GM18907 (cell line): ENCODE measurements around the gene PAK1.

Experiments used
- ATAC-seq: cut with Tn5 transposase; IDR thresholded peaks from one replicate; pipeline ENCODE4 v1.9.1; 2021; ENCODE audit warnings: mild to moderate bottlenecking, moderate library complexity; ENCODE audit not compliant: unreplicated experiment

The PAK1 gene

DNA sequence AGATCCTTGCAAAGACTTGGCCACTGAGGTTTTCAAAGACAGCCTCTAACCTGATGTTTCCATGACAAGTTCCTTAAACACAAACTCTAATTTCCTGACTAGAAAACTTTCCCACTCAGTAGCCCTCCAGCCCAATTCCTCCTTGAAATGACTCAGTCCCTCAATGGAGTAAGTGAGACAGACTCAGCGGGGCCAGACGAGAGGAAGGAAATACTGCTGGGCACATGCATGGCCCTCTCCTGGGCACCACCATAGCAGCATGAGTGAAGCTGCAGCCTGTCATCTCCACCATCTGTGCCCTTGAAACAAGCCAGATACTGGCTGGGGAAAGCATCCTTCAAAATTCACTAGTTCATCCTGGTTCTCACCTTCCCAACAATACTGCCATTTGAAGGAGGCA, 96.2 kb downstream of the PAK1 start:
- ATAC-seq, result no peak

DNA sequence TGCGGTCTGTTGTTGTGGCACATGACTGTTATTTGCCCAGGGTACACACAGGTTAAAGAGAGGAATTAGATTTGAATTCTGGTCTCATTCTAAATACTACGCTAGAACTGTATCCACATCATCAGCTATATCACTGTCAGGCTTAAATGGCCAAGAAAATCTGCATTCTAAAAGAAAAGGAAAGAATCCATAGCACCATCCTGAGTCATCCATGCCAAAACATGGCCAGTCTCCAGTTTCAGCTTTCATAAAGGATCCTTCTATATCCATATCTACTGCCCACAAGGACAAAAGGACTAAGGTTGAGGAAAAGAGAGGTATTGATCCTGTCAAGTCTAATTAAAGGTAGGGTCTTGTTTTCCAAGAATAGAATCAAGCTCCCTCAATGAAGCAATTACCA, 98.8 kb downstream of the PAK1 start:
- ATAC-seq, result no peak

GRCh38 chr11:77374611-77375031, 99.3 kb downstream of the PAK1 start:
- no peak for ATAC-seq

DNA sequence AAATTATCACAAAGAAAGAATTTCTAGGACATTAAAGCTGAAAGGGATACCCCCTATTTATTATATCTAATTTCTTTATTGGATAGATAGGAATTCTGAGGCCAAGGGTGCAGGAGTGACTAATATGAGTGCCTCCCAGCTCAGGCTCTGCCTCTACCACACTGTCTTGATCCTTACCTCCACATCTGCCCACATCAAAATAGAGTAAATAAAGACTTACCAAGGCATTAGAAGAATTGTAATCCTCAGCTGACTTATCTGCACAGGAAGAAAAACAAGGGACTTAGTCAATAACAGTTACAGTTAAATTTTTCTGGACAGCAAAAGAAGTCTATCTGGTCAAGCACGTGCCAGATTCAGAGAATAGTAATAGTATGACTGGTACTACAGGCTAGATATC, 99.8 kb downstream of the PAK1 start:
- ATAC-seq, result no peak

DNA sequence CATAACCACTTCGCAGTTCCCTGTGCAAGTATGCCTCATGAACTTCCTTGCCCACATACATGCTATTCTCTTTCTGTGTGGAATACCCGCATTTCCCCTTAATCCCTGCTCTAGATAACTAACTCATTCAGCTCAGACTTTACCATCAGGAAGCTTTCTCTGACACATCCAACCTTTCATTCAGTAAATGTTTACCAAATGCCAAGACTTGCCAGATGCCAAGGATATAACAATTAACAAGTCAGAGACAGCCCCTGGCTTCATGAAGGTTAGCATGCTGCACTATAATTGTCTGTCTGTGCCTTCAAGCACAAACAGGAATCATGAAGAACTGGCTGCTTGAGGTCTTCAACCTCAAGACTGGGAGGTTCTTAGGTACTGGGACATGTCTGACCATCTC, 101.2 kb downstream of the PAK1 start:
- no peak for ATAC-seq

DNA sequence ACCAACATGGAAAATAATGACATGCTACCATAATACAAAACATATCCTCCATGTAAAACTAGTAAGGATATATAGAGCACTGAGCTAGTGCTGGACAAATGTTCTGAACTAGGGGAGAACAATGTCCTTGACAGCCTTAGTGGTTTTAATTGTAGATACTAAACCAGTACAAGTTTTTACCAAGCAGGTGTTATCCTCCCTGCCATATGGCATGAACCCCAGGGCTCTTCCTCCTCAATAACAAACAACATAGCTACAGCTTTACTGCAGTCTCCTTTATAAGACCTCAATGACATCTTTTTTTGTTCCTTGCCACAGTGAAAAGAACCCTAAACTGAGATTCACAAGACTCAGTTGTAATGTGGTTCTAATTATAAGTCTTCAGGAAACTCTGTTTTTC, 102.2 kb downstream of the PAK1 start:
- no peak for ATAC-seq

GRCh38 chr11:77370217-77370616, 103.7 kb downstream of the PAK1 start:
- no peak for ATAC-seq

DNA sequence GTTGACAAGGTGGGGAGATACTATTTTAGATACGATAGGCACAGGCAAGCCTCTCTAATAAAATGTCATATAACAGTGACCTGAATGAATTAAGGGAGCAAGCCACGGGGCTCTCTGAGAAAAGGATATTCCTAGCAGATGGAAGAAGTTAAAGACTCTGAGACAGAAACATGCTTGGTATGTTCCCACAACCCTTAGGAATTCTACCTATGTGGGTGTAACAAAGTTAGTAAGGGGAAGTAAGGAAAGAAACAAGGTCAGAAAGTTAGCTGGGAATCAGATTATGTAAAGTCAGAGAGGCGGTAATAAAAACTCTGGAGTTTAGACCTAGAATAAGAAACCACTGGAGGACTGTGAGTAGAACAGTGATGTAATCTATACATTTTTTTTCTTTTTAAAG, 112.7 kb downstream of the PAK1 start:
- ATAC-seq, result no peak

- no peak for ATAC-seq
Measured at GRCh38 chr11:77359481-77359880, 114.4 kb downstream of the PAK1 start.

DNA sequence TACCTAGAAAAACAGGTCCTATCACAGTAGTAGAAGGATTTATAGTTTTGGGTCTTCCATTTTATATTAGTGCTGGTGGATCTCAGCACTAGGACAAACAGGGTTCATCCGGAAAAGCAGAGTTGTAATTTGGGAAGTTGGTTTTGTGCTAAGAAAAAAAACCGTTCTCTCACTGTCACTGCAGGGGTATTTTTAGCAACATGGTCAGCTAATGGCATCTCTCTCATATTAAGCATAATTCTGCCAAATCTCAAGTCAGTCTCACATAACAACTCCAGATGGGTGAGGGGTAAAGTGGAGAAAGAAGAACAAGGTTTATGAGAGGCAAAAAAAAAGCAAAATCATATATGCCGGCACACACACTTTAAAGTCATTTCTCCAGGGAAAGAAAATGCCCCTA, 120.8 kb downstream of the PAK1 start:
- ATAC-seq, result no peak

GRCh38 chr11:77351281-77351886, 122.5 kb downstream of the PAK1 start:
- no peak for ATAC-seq

GRCh38 chr11:77347948-77348347, 125.9 kb downstream of the PAK1 start:
- ATAC-seq, result no peak

DNA sequence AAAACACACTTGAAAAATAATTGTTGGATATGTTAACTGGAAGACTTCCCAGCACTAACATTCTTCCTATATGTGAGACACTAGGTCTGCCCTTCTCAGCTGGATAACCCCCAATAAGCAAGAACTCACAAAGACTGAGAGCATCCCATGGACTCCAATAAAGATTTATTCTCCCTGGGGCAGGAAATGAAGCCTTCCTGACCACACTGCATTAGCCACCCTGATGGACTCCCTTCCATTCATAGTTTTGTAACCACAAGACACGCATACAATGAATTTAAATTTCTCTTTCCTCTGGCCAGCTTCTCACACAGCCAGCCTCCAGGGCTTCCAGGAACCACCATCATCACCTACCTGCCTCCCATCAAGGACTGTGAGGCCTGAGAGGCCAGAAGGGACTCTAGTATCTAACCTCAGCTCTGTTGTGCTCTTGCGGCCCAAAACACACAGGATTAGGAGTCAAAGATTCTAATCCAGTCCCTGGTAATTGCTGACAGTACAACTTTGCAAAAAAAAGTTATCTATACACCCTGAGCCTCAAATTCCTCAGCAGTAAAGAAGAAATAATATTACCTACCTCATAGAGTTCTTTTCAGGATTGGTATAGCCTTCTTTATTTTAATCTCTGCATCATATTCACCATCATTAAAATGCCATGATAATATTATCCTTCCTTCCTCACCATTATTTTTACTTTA, 126.8 kb downstream of the PAK1 start:
- ATAC-seq, result no peak

GRCh38 chr11:77345621-77346020, 128.3 kb downstream of the PAK1 start:
- no peak for ATAC-seq

GRCh38 chr11:77340501-77340900, 133.4 kb downstream of the PAK1 start:
- no peak for ATAC-seq

DNA sequence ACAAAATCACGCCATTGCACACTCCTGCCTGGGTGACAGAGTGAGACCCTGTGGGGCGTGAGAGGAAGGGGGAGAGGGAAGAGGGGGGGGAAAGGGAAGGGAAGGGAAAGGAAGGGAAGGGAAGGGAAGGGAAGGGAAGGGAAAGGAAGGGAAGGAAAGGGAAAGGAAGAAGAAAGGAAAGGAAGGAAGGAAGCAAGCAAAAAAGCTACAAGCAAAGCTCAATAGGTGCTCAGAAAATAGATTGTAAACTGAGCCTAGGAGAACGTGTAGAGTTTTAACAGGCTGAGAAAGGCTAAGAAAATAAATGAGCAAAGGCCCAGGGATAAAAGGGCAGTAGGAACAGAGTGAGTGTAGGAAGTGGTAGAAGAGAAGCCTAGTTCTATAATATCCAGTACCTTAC, 141.6 kb downstream of the PAK1 start:
- ATAC-seq, result no peak

DNA sequence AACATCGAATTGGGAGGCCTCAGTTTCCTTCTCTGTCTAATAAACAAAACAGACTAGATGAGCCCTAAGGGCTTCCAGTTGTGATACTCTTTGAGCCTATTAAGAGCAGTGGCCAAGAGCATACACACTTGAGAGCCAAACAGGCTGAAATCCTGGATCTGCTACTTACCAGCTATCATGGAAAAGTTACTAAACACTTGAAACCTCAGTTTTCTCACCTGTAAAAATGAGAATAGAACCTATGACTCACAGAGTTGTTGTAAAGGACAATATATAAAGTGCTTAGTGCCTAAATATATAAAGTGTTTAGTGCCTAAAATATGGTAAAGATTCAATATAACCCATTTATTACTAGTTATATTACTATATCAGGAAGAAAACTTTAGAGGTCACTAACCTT, 148.7 kb downstream of the PAK1 start:
- ATAC-seq, result no peak

GRCh38 chr11:77324508-77324907, 149.4 kb downstream of the PAK1 start:
- ATAC-seq, result no peak

- no peak for ATAC-seq
Measured at GRCh38 chr11:77322926-77323590, 150.8 kb downstream of the PAK1 start.

DNA sequence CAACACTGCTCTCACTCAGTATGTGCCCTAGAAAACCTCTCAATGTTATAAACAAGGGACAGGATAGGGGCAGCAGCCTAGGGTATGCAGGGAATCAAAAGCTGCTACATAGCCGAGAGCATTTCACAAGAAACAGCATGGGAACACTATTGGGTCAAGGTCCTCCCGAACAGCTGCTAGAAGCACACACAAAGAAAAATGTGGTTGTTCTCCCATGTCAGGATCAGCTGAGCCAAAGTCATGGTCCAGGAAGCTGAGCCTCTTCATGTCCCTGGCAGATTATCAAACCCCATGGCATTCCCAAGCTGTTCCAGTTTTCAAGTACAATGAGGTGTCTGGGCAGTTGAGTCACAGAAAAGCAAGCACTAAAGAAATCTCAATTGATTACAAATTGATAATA, 151.4 kb downstream of the PAK1 start:
- ATAC-seq, result no peak

GRCh38 chr11:77320351-77320750, 153.5 kb downstream of the PAK1 start:
- no peak for ATAC-seq

DNA sequence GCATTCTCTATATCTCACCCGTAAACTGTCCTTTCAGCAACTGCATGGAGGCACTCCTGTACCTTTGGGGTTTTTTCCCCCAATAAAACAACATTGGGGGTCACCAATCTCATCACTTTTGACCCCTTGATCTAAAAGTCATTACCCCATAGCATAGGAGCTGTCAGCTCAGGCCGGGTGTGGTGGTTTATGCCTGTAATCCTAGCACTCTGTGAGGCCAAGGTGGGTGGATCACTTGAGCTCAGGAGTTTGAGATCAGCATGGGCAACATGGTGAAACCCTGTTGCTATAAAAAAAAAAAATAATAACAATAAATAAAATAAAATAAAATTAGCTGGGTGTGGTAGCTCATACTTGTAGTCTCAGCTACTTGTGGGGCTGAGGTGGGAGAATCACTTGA, 155.3 kb downstream of the PAK1 start:
- no peak for ATAC-seq
